Dermis lymphatic vessel endothelial cell (primary cell): ENCODE data around the gene FAM131B. TPM values are rescaled to one million over a fixed set of nuclear protein-coding genes. Genes with fewer than 3 reads are reported as not detected.

Source experiments
- total RNA-seq: library from RNA; depleted of rRNA; stranded (reverse); fragments of >200 nt; gene quantifications from 2 replicates; pipeline ENCODE4 v1.2.1, GENCODE V29; 2014

FAM131B gene
- 0.09 and 0.11 TPM in 2 replicates for total RNA-seq

DNA sequence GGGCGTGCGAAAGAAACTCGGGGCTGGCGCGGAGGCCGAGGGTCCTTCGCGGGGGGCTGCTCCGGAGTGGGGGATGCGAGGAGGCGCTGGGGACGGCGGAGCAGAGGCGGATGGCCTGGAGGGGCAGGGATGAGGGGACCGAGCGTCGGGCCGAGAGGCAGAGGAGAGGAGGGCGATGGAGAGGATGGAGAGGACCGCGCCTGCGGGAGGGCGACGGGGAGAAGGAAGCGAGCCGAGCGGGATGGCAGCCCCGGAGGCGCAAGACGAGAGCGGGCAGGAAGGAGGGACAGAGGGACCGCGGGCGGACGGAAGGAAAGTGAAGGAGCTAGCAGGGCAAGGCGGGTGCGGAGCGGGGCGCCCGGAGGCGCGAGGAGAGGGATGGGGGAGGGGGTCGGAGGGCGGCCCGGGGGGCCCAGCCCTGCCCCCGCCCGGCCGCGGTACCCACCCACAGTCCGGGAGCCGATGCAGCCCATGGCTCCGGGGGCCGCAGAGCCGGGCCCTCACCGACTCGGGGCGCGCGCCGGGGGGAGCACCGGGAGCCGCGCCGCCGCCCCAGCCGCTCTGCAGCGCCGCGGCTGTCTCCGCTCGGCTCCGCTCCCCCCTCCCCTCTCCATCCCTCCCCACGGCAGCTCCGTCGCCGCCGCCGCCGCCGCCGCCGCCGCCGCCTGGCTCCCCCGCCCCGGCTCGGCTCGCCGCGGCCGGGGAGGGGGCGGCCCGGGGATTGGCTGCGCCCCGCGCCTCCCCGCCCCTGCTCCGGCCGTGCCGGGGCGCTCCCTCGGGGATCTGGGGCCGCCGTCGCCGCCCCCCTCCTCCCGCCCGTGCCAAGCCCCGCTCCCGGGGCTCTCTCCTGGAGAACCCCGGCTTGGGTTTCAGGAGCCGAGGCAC lies at the start of gene FAM131B:
TSS of gene FAM131B (minus strand) at position 583 of the 885 bp plus-strand sequence. CDS start at position 473, 110 bp downstream.

DNA sequence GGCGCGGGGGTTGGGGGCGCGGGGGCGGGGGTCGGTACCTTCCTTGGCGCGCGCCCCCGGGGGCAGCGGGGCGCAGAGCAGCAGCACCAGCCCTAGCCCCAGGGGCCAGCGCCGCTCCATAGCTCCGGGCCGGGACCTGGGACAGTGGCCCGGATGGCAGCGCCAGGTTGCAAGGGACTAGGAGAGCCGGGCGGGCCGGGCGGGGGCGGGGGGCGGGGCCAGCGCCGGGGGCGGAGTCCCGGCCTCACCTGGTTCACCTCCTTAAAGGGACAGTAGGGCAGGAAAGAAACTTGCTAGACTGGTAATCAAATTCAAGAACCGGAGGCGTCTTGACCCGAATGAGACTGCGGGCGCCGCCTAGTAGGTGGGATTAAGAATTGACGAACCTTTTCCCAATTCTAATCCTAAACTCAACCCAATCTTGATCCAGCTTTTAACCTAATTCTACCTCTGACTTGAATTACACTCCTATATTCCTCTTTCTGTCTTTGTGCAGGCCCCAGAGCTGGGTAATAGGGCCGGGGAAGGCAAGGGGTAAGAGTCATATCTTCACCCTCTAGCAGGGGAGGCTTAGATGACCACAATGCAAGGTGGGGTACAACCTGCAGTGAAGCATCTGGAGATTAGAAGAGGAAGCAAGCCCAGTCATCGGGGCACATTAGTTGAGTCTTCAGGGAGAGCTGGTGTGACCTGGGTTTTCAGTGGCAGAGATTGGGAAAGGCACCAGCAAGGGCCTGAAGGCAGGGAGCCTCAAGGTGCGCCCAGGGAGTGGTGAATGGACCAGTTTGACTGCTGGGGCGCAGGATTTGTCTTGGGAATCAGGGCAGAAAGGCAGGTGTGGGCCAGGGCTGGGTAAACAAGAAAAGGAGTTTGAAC lies 46.4 kb upstream of the FAM131B start, which contains the start of gene EPHA1:
TSS of gene EPHA1 (minus strand) at position 171 of the 876 bp plus-strand sequence. CDS start at position 120, 51 bp downstream.

DNA sequence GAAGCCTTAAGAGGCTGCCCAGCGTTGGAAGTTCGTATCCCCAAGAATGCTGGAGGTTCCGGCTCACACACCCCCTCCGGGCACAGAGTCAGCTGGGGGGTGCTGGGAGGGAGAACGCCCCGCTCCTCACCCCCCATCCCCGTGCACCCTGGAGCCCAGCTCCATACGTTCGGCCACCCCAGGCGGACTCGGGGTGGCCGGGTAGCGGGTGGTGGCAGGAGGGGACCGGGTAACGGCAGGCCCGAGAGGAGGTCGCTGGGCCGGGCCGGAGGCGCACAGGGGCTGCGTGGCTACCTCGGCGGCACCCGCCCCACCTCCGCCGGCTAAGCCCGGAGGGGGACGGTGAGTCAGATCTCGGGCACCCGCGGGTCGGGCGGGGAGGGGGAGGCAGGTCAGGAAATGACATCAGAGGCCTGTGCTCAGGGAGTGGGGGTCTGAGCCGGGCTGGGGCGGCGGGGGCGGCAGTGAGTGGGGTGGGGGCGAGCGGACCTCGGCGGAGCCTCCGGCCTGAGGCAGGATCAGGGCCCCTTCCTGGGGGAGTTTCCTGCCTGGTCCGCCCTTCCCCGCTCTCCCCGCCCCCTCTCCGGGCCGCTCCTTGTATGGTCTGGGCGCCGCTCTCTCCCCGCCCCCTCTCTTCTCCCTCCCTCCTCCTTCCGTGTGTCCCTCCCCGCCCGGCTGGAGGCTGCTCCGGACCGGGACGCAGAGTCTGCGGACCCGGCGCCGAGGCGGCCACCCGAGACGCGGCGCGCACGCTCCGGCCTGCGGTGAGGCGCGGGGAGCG lies 18.3 kb upstream of the FAM131B start, which contains the start of gene ZYX:
TSS of gene ZYX (plus strand) at position 700 of the 781 bp plus-strand sequence. CDS start 227 bp downstream, outside the sequence.

DNA sequence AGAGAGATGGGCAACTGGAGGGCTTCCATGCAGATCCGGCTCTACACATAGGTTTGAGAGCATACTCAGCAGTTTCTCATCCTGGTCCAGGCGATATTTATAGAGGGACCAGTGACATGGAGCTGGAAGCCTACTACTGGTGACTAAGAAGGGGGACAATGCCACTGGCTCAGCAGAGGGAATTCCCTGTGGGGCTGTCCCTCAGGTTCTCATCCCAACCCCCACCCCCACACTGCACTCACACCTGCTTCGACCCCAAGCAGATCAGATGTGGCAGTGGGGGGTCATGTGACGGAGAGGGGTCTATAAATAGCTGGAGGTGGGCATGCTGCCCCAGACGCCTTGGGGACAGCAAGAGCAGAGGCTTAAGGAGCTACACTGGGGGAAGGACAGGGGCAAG lies 46.7 kb downstream of the FAM131B start, which contains the start of gene CLCN1:
TSS of gene CLCN1 (plus strand) at position 336 of the 400 bp plus-strand sequence. CDS start 102 bp downstream, outside the sequence.

Other genes with a start within 250 kb of the FAM131B start
- not detected in 2 replicates for gene PIP, start 230.6 kb downstream of the FAM131B start, total RNA-seq
- not detected in 2 replicates for gene TAS2R39, start 179.3 kb downstream of the FAM131B start, total RNA-seq
- not detected in 2 replicates for gene TAS2R40, start 140.7 kb downstream of the FAM131B start, total RNA-seq
- gene GSTK1, start 99.3 kb downstream of the FAM131B start, total RNA-seq = 66.9 and 81.5 TPM in 2 replicates
- not detected in 2 replicates for gene TMEM139, start 77.8 kb downstream of the FAM131B start, total RNA-seq
- gene CASP2, start 74.4 kb downstream of the FAM131B start, total RNA-seq = 13.7 and 17.4 TPM in 2 replicates
- gene CLCN1, start 46.6 kb downstream of the FAM131B start, total RNA-seq = not detected in 2 replicates
- gene ZYX, start 18.6 kb upstream of the FAM131B start, total RNA-seq = 10.4 and 11.5 TPM in 2 replicates
- 0.11 and 0.17 TPM in 2 replicates for gene EPHA1, start 46.1 kb upstream of the FAM131B start, total RNA-seq
- not detected in 2 replicates for gene TAS2R60, start 80.7 kb upstream of the FAM131B start, total RNA-seq
- not detected in 2 replicates for gene TAS2R41, start 115.2 kb upstream of the FAM131B start, total RNA-seq
- gene CTAGE15, start 209.1 kb upstream of the FAM131B start, total RNA-seq = 0.11 TPM in 1 of 2 replicates, not detected in the other